Lower leg skin (tissue), 3 donors: ENCODE measurements around the gene ANO10.

Source experiments
- POLR2A ChIP-seq, 2 donors: fragments of 450-650 bp; IDR thresholded peaks; one replicate each; pipeline ENCODE4 v1.6.1; 2016 to 2017; ENCODE audit warnings: antibody characterized with exemption in 2 of 2, mild to moderate bottlenecking in 1 of 2, moderate library complexity in 1 of 2
- TF ChIP-seq, protein P1 (sequence below), 3 donors: fragments of 450-650 bp; IDR thresholded peaks; one replicate each; pipeline ENCODE4 v1.5.1; 2016; ENCODE audit warnings: antibody characterized with exemption in 3 of 3, mild to moderate bottlenecking in 3 of 3, moderate library complexity in 2 of 3

DNA sequence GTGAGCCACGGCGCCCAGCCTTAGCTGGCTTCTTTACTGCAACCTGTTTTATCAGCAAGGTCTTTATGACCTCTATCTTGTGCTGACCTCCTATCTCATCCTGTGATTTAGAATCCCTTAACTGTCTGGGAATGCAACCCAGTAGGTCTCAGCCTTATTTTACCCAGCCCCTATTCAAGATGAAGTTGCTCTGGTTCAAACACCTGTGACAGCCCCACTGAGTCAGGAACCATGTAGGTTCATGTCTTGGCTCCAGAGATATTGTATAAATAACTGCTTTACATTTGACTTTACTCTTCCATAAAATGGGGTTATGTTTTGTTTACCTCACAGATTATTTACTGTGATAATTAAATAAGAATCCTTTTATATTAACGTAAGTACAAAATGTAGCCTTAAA, 27.1 kb upstream of the ANO10 start:
- TF ChIP-seq, protein P1, sequence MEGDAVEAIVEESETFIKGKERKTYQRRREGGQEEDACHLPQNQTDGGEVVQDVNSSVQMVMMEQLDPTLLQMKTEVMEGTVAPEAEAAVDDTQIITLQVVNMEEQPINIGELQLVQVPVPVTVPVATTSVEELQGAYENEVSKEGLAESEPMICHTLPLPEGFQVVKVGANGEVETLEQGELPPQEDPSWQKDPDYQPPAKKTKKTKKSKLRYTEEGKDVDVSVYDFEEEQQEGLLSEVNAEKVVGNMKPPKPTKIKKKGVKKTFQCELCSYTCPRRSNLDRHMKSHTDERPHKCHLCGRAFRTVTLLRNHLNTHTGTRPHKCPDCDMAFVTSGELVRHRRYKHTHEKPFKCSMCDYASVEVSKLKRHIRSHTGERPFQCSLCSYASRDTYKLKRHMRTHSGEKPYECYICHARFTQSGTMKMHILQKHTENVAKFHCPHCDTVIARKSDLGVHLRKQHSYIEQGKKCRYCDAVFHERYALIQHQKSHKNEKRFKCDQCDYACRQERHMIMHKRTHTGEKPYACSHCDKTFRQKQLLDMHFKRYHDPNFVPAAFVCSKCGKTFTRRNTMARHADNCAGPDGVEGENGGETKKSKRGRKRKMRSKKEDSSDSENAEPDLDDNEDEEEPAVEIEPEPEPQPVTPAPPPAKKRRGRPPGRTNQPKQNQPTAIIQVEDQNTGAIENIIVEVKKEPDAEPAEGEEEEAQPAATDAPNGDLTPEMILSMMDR (IDR thresholded peaks at IDR 0.05) = no peak
- no peak for TF ChIP-seq POLR2A (IDR thresholded peaks at IDR 0.05)
